Left cardiac atrium (tissue), 4 donors: ENCODE data around the gene EGFL8. TPM values are rescaled to one million over a fixed set of nuclear protein-coding genes. Genes with fewer than 3 reads are reported as not detected.

Source experiments
- ATAC-seq, 2 donors: fragments of 200-7000 bp; cut with Tn5 transposase; one replicate each; pipeline ENCODE4 v1.9.1; 2020; ENCODE audit warnings: mild to moderate bottlenecking in 2 of 2, moderate library complexity in 2 of 2
- DNase-seq: peaks from one replicate; pipeline ENCODE4 v3.0.0-alpha.2; 2020
- intact Hi-C, 2 donors: fragments of 100-400 bp; cut with DNase I; formaldehyde crosslinking; loops; one replicate each; pipeline versions ENCODE4 v1.14.1 to v1.15.1; 2022 to 2023
- long read RNA-seq: library from polyadenylated mRNA; unstranded; transcript quantifications from one replicate; pipeline ENCODE4 v2.0.0, GENCODE V29; 2021
- total RNA-seq, 2 donors: library from RNA; stranded (reverse); fragmentation: NEBNext Ultra II Directional; extraction: Animal tissue kit (Norgen Biotek cat#: 25700); gene quantifications; one replicate each; pipeline ENCODE4 v1.2.1, GENCODE V29; 2021
- donor health status: DM: no; HTN: yes; CAD: no.
- donor health status: DM: no; HTN: yes; CAD: no; lungs with severe emphysema.
- donor health status: DM: yes; HTN: yes; CAD: no.
- donor health status: Dilated cardiomyopathy.

Gene EGFL8
- total RNA-seq: 1 to 10 TPM; 7.1 to 8.7 TPM
- long read RNA-seq, partial matches to known transcripts: 0 of 2 reads
- long read RNA-seq, other reads (novel, unspliced or antisense): 0 of 2 reads

DNA sequence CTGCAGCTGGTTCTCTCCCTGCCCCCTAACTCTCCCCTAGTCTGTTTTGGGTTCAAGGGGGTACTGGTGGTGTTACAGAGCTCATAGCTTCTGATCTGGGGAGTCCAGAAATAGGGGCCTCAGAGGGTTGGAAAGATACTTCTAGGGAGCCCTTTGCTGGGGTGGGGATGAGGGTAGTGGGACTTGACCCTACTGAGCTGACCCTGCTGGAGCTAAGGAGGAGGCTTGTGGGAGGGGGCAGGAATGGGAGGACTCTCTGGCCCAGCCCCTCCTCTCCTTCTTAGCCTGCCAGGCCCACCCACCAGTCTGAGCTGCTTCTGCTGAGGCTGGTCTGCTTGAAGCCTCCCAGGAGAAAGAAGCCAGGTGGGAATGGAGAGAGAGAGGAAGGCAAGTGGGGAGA lies at the start of gene EGFL8:
TSS of gene EGFL8 (plus strand) at position 301 of the 400 bp plus-strand sequence. CDS start 1,571 bp downstream, outside the sequence.
- ATAC-seq: no peak
- intact Hi-C loops: no loop called here
- no peak for DNase-seq

- intact Hi-C loops: no loop called here
- no peak for ATAC-seq
- DNase-seq: no peak
These were observed 49.6 kb upstream of the EGFL8 start for GRCh38 chr6:32114796-32115195.

GRCh38 chr6:32115623-32116022 lies 48.8 kb upstream of the EGFL8 start:
- DNase-seq (no peak), ATAC-seq (no peak)
- intact Hi-C loops: no loop called here

DNA sequence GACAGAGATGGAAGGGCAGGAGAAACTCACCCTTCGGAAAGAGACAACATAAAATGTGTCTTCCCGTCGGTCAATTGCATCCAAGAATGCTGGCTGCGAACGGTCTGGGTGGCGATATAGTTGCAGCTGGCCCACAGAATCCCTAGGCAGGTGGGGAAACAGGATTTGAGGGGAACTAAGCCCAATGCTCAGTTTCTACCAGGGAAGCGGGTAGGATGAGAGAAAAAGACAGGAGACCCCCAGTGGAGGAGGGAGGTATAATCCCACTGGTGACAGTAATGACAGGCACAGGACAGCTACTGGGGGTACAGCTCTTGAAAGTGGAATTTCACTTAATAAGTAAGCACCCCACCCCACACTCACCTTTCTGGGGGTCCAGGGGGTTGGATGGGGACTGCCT lies 47.7 kb upstream of the EGFL8 start:
- intact Hi-C loops: no loop called here
- DNase-seq: no peak
- ATAC-seq: no peak

GRCh38 chr6:32117461-32117860 lies 46.9 kb upstream of the EGFL8 start:
- ATAC-seq (no peak), DNase-seq (no peak)

DNA sequence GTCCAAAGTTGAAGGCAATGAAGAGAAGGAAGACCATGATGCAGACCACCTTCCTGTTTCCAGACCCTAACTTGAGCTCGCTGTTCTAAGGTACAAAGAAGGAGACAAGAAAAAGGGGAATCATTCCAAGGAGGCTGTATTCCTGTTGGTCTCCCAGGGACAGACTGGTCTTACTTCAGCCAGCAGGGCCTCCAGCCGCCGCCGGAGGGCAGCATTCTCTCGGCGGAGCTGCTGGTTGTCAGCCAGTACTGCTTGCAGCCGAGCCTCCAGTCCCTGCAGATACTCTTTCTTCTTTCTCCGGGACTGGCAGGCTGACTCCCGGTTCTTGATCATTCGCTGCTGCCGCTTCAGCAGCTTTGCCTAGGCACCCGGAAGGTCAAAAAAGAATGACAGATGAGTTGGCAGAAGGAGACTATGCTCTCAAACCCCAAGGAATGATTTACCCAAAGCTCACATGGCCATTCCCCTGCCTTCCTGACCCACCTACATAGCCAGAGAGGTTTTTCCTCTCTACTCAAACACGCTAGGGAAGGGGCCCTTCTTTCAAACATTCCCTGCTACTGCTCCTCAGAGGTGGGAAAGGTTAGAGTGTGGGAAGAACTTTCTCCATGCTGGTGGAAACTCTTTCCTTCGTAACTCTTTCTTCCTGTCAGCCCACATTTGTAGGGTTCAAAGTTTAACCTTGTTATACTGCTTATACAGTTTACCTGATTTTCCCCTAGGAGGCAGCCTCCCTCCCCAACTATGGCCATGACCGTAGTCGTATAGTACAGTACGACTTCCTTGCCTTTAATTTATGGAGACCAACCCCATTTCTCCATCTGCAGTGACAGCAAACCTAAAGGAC lies 45.4 kb upstream of the EGFL8 start:
- intact Hi-C loops: loop anchor here in 1 of 2 donors (2.0 kb wide), 1 partner anchor 36 kb away; the partner anchor contains the start of gene PPT2
- peak; percentile 87 for DNase-seq
- peak; percentile 66 to 83 for ATAC-seq

More at GRCh38 chr6:32117461-32117860, 46.9 kb upstream of the EGFL8 start:
- intact Hi-C loops: no loop called here

DNA sequence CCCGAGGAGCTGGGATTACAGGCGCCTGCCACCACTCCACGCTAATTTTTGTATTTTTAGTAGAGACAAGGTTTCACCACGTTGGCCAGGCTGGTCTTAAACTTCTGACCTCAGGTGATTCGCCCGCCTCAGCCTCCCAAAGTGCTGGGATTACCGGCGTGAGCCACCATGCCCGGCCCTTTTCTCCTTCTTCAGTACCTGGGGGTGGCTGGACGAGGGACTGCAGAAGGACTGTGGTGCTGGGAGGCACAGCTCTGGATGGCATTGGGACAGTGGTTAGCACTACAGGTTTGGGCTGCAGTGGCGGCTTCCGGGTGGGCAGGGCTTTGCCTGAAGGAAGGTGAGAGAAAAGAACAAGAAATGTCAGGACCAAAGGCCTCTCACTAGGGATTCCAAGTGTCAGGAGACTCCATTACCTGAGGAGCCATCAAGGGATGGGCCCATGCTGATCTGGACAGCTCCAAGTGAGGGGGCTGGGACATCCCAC lies 43.8 kb upstream of the EGFL8 start:
- intact Hi-C loops: no loop called here
- no peak for DNase-seq
- ATAC-seq: no peak

DNA sequence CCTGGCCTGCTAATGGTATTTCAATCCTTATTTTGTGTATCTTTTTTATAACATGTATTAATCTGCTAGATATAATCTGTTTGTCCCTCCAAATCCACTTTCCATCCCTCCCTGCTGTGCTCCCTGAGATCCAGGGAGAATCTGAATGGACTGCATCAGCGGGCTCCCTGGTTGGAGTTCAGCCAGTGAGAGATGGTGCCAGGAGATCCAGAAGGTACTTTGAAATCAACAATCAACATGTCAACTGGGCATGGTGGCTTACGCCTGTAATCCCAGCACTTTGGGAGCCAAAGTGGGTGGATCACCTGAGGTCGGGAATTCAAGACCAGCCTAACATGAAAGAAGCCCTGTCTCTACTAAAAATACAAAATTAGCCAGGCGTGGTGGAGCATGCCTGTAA lies 40.7 kb upstream of the EGFL8 start:
- intact Hi-C loops: no loop called here
- ATAC-seq: no peak
- no peak for DNase-seq

GRCh38 chr6:32126880-32127279 lies 37.5 kb upstream of the EGFL8 start:
- no peak for DNase-seq
- intact Hi-C loops: loop anchor here in 1 of 2 donors (5.0 kb wide), 1 partner anchor 1070 kb away; no protein-coding TSS in a partner anchor
- ATAC-seq: no peak

- ATAC-seq: no peak
- DNase-seq: no peak
- intact Hi-C loops: loop anchor here in 1 of 2 donors (5.0 kb wide), 1 partner anchor 1070 kb away; no protein-coding TSS in a partner anchor
These were observed 37.0 kb upstream of the EGFL8 start for GRCh38 chr6:32127409-32127716.

DNA sequence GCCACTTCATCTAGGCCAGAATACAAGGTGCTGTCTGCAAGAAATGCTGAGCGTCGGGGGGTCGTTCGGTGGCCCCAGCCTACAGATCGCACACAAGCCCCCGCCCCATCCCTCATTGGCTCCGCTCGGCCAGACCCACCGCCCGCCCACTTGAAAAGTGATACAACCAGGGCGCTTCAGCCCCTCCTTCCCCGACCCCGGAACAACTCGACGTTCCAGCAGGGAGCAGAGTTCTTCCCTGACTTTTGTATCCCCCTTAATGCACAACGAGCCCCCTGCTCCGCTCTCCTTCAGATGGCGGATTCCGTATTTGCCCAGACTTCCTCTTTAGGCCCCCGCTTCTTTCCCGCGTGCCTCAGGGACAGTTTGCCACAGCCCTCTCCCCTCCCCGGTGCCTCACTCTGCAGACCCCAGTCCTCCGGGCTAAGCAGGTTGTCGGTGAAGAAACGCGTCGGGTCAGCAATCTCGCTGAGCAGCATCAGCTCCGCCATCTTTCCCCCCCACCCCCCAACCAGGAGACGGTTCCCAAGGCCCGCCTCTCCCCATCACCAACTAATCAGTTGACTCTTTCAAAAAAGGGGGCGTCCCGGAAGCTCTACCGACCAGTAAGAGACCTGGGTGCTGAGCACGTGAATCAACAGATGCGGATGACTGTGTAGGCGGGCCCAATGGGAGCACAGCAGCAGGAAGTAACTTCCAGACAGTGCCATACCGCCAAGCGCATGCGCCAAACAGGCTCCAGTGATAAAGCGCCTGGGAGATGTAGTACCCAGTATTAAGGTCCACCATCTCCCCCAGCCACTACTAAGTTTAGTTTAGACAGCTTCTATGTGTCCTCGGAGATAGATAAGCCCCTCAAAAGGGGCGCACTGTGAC lies 36.4 kb upstream of the EGFL8 start, which contains the start of gene ATF6B:
TSS of gene ATF6B (minus strand) at position 530 of the 876 bp plus-strand sequence. CDS start at position 491, 39 bp downstream.
- DNase-seq (peak; percentile 100), ATAC-seq (peak; percentile 95)
- intact Hi-C loops: loop anchor here in 1 of 2 donors (5.0 kb wide), 1 partner anchor 1069 kb away; no protein-coding TSS in a partner anchor

GRCh38 chr6:32128751-32129296 lies 35.6 kb upstream of the EGFL8 start:
- ATAC-seq (no peak), DNase-seq (no peak)
- intact Hi-C loops: loop anchor here in 1 of 2 donors (5.0 kb wide), 1 partner anchor 1068 kb away; no protein-coding TSS in a partner anchor

DNA sequence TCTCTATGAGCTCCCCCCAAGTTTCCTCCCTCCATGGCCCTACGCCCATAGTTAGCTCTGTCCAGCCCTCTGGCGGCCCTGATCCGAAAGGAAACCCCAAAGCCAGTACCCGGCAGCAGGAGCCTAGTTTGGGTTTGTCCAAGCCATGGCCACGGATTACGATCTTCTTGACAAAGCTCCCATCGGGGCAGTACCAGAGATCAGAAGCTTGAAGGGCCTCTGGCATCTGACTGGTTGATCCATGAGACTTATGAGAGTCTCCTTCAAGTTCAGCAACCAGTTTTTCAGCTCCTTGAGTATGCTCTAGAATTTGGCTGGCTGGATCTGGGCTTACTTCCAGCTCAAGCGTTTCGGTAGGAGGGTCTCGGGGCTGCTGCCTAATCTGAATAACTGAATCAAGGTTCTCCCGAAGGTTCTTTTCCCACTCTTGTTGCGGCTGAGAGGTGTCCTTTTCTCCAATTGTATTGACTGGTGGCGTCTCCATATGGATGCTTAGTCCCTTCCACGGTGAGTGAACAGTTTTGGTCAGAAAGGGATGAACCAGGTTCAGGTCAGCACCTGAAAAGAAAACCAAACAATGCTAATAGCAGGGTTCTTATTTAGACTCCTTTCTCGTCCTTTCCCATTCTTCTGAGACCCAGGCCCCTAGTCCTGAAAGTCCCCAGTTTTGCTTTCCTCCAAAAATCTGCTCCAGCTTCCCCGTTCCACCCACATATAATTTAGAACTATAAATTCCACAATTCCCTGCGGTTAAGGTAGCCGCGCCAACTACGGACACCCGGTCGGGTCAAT lies 34.9 kb upstream of the EGFL8 start:
- DNase-seq: no peak
- peak; percentile 36 to 51 for ATAC-seq
- intact Hi-C loops: loop anchor here in 1 of 2 donors (5.0 kb wide), 1 partner anchor 1068 kb away; no protein-coding TSS in a partner anchor

DNA sequence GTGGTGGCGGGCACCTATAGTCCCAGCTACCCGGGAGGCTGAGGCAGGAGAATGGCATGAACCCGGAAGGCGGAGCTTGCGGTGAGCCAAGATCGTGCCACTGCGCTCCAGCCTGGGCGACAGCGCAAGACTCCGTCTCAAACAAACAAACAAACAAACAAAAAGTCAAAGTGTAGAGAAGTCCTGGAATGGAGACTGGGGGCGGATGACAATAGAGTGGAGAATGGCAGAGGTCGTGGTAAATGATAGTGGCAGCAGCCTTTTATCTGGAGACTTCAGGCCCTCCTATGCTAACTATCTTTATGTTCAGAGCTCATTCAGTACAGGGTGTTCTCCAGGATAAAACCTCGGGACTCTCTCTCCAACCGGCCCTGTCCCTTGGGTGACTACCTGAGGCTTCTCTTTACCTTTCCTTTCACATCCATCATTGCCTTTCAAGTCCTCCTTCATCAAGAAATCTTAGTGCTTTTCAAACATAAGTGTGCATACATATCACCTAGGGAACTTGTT lies 32.9 kb upstream of the EGFL8 start:
- ATAC-seq: no peak
- intact Hi-C loops: no loop called here
- DNase-seq: no peak

- intact Hi-C loops: no loop called here
- DNase-seq (no peak), ATAC-seq (no peak)
These were observed 32.3 kb upstream of the EGFL8 start for GRCh38 chr6:32132110-32132509.

DNA sequence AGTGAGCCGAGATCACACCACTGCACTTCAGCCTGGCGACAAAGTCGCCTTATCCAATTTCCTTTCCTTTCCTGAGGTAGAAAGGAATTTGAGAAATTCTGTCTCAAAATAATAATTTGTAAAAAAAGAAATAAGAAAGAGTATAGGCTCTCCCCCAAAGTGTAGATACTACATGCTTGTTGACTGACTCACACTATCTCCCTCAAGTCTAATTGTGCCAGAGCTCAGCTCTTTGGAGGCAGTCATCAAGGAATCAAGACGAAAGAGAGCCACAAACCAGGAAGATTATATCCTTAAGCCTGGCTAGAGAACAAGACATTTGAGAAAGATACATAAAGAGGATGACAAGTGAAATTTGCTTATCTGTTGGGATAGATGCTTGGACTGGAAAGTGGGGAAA lies 30.6 kb upstream of the EGFL8 start:
- DNase-seq: no peak
- intact Hi-C loops: no loop called here
- no peak for ATAC-seq

DNA sequence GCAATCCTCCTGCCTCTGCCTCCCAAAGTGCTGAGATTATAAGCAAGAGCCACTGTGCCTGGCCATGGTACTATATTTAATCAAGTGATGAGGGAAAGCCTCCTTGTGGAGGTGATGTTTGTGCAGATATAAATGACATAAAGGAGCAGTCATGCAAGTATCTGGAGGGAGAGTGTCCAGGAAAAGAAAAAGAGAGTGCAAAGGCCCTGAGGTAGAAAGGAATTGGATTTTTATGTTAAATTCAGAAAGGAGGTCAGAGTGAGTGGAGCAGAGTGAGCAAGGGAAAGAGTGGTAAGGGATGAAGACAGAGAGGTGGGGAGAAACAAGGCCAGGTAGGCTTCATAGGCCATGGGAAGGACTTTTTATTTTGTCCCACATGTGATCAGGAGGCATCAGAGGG lies 26.9 kb upstream of the EGFL8 start:
- ATAC-seq (no peak), DNase-seq (no peak)
- intact Hi-C loops: no loop called here

DNA sequence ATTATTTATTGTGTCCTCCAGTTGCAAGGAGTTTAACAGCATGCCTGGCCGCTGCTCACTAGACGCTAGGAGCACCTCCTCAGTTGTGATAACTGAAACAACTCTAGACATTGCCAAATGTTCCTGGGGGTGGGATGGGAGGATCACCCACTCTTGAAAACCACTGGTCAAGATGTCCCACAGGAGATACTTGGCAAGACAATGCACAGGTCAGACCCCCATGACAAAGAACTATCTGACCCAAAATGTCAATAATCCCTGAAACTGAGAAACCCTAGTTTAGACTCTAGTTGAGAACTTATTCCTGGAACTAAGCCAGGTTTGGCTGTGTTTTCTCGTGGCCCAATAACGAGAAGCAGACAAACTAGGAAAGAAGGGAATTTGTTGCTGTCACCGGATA lies 24.8 kb upstream of the EGFL8 start:
- ATAC-seq (no peak), DNase-seq (no peak)
- intact Hi-C loops: no loop called here
